22Rv1 (cell line): ENCODE results near the gene TGM4.
"Not testable (repeated sequence)": the region's sequence is repeated elsewhere in the genome, so short reads cannot be mapped to it uniquely, and the experiment has no call there.

ENCODE experiments used
- H3K27ac ChIP-seq: fragments of 450-650 bp; 2 replicates; pipeline ENCODE4 v1.5.1; 2017
- ZFX ChIP-seq: fragments of 450-650 bp; IDR thresholded peaks from 2 replicates; pipeline ENCODE4 v1.6.1; 2017; ENCODE audit warnings: antibody characterized with exemption, borderline replicate concordance
- TF ChIP-seq, protein P1 (sequence below): fragments of 450-650 bp; IDR thresholded peaks from 2 replicates; pipeline ENCODE4 v1.5.1; 2017; ENCODE audit warnings: mild to moderate bottlenecking

Gene TGM4

DNA sequence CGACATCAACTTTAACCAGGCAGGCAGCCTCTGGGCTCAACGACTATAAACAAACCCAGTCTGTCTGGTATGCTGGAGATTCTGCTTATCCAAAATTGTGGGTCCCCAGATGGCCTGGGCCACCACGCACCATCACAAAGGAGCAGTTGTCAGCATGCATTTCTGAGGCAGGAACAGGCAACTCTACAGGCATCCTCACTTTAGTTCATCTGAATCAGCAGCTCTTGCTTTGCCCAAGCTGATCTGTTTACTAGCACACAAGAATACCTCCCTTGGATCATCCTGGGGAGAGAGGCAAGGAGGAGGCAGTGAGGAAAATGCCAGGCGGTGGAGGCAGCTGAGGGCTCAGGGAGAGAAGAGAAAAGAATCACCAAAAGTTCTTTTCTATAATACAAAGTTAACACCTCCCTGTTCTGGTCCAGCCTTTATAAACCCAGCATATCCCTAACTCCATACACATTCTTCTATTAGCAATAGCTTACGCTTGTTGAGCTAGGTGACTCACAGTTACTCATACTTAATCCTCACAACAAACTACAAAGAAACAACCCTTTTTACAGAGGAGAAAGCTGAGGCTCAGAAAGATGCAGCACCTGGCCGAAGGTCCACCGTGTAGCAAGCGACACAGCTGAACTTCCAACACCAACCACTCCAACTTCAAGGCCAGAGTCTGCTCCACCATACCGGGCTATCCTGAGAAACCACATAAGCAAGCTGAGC lies 68.0 kb downstream of the TGM4 start:
- no peak overlapping the region for H3K27ac ChIP-seq
- TF ChIP-seq, protein P1, sequence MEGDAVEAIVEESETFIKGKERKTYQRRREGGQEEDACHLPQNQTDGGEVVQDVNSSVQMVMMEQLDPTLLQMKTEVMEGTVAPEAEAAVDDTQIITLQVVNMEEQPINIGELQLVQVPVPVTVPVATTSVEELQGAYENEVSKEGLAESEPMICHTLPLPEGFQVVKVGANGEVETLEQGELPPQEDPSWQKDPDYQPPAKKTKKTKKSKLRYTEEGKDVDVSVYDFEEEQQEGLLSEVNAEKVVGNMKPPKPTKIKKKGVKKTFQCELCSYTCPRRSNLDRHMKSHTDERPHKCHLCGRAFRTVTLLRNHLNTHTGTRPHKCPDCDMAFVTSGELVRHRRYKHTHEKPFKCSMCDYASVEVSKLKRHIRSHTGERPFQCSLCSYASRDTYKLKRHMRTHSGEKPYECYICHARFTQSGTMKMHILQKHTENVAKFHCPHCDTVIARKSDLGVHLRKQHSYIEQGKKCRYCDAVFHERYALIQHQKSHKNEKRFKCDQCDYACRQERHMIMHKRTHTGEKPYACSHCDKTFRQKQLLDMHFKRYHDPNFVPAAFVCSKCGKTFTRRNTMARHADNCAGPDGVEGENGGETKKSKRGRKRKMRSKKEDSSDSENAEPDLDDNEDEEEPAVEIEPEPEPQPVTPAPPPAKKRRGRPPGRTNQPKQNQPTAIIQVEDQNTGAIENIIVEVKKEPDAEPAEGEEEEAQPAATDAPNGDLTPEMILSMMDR, result no peak
- no peak for TF ChIP-seq ZFX

DNA sequence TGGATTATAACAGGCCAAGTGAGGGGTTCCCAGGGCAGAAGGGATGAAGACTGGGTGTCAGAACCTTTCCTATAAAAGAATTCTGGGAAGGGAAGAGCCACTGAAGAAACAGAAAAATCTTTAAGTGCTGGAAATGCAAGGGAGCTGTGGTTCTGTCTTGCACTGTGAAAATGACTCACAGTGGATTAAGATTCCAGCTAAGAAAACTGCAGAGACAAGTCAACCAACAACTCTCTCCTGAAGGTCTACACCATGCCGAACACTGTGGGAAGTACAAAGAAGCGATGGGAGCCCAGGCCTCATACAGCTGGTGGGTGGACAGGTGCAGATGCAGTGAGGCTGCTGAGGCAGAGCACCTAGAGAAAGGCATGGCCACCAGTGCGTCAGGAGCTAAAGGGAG lies 73.8 kb downstream of the TGM4 start:
- no peak overlapping the region for H3K27ac ChIP-seq
- no peak for TF ChIP-seq ZFX
- TF ChIP-seq, protein P1, result no peak

DNA sequence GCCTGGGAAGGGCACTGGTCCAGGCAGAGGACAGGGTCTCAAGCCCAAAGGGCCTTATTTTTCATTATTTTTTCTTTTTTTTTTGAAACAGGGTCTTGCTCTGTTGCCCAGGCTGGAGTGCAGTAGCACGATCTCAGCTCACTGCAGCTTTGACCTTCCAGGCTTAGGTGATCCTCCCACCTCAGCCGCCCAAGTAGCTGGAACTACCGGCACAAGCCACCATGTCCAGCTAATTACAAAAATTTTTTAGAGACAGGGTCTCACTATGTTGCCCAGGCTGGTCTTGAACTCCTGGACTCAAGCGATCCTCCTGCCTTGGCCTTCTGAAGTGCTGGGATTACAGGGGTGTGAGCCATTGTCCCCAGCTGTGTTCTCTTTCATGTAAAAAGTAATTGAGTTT lies 75.4 kb downstream of the TGM4 start:
- H3K27ac ChIP-seq, result not testable (repeated sequence)

DNA sequence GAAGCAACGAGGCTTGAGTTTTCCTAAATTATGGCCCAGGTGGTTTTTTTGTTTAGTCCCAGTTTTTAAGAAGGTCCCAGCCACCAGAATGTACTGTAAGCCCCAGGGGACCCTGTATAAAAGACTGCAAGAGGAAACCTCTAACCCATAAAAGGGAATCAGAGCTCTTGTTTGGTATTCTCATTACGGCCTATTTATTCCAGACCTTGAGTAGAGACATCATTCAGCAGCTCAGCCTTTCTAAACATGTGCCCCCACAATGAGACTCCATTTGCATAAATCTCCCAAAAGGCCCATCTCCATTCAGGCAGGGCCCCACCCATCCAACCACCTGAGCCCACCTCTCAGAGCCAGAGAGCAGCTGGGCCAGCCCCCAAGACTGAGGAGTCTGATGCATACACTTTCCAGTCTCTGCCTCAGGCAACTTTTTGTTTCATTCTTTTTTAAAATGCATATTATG lies 75.9 kb downstream of the TGM4 start:
- TF ChIP-seq ZFX, result no peak
- TF ChIP-seq, protein P1, result no peak
- no peak overlapping the region for H3K27ac ChIP-seq

DNA sequence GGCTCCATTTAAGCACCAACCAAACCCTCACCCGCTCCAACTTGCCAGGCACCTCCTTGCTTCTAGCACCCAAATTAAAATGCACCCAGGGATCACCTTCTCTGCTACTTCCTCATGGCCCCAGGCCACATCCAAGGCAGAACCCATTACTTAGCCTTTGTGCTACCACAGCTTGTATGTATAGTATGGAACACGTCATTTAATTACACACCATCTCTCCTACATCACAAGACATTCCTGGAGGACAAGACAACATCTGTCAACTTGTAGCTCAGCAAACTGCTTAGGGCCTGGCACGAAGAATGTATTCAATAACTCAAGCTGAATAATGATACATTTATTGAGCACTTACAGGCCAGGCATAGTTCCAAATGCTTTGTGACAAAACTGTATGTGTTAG lies 78.3 kb downstream of the TGM4 start:
- no peak for TF ChIP-seq ZFX
- TF ChIP-seq, protein P1, result no peak
- H3K27ac ChIP-seq, result no peak overlapping the region

DNA sequence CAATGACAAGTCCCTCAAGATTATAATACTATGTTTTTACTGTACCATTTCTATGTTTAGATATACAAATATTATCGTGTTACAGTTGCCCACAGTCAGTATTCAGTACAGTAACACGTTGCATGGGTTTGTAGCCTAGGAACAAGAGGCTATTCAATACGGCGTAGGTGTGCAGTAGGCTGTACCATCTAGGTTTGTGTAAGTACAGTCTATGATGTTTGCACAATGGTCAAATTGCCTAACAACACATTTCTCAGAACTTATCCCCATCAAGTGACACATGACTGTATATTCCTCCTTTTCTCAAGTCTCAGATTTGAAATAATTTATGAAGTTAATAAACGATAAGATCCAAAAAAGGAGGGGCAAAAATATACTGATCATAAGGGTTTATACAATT lies 79.9 kb downstream of the TGM4 start:
- TF ChIP-seq, protein P1, result no peak
- TF ChIP-seq ZFX, result no peak

DNA sequence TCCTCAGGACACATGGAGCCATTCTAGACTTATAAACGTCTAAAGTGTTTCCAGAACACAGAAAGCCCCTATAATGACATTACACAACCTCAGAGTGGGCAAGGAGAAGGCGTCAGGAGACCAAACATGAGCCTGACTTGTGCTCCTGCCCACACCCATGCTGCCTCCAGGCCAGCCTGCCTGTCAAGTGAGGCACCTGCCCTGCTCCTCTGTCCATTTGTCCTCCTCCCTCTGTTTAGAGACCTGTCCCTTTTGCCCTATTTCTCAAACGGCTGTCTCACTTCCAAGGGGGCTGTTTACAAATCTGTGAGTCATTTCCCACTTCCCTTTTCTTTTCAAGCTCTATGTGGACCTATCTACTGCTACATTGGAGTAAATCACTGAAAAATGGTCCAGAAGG lies 80.6 kb downstream of the TGM4 start:
- no peak for TF ChIP-seq ZFX
- TF ChIP-seq, protein P1, result no peak
- H3K27ac ChIP-seq, result no peak overlapping the region

More for the DNA sequence above, 79.9 kb downstream of the TGM4 start:
- no peak overlapping the region for H3K27ac ChIP-seq

DNA sequence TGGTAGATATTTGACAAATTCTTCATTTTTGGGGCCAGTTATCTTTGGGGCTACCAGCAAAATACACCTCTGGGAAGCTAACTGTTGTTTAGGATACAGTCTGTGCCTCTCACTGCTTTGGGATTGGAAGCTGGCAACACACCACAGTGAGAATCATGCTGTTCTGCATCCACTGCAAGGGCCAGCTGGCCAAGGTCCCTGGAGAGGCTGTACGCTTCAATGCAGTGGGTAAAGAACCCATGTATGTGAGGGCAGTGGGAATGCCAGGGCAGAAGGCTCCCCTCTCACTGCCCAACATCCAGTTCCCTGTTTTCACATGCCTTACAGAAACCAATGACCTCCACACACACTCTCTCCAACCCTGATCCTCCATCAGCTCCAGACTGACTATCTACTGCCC lies 81.5 kb downstream of the TGM4 start:
- TF ChIP-seq, protein P1, result no peak
- no peak for TF ChIP-seq ZFX
- H3K27ac ChIP-seq, result no peak overlapping the region
